HepG2 (cell line): Measurements from ENCODE around the gene SH2D7. TPM values are rescaled to one million over a fixed set of nuclear protein-coding genes. Genes with fewer than 3 reads are reported as not detected.

Experiments used
- ATF1 ChIP-seq: IDR thresholded peaks from 2 replicates; pipeline ENCODE4 v1.6.1; 2016; ENCODE audit warnings: mild to moderate bottlenecking, control low read depth
- ATM ChIP-seq: fragments of 450-650 bp; IDR thresholded peaks from 2 replicates; pipeline ENCODE4 v1.7.1; 2017; ENCODE audit warnings: mild to moderate bottlenecking, borderline replicate concordance
- BRD4 ChIP-seq: sonication (generic); formaldehyde crosslinking; IDR thresholded peaks from 2 replicates; pipeline ENCODE4 v1.4.0; 2020; ENCODE audit warnings: missing genetic modification reagents
- EED ChIP-seq: sonication (generic); formaldehyde crosslinking; IDR thresholded peaks from 2 replicates; pipeline ENCODE4 v1.5.0; 2020; ENCODE audit warnings: mild to moderate bottlenecking, missing genetic modification reagents
- EHMT2 ChIP-seq: fragments of 200-600 bp; sonication (generic); IDR thresholded peaks from 2 replicates; pipeline ENCODE4 v1.7.0; 2017; ENCODE audit warnings: antibody characterized with exemption, low read depth, low read length, borderline replicate concordance
- ERF ChIP-seq: IDR thresholded peaks from 2 replicates; pipeline ENCODE4 v1.6.1; 2018; ENCODE audit warnings: missing biosample characterization, missing genetic modification reagents
- FOXO1 ChIP-seq: sonication (generic); formaldehyde crosslinking; IDR thresholded peaks from 2 replicates; pipeline ENCODE4 v1.4.0; 2020; ENCODE audit warnings: missing genetic modification reagents
- GLI4 ChIP-seq: sonication (generic); formaldehyde crosslinking; IDR thresholded peaks from 2 replicates; pipeline ENCODE4 v1.5.1; 2020; ENCODE audit warnings: missing genetic modification reagents, mild to moderate bottlenecking, moderate library complexity, borderline replicate concordance
- GTF2F1 ChIP-seq: fragments of 150-350 bp; IDR thresholded peaks from 2 replicates; pipeline ENCODE4 v1.6.1; 2014; ENCODE audit warnings: low read length
- PAF1 ChIP-seq: IDR thresholded peaks from 2 replicates; pipeline ENCODE4 v1.6.1; 2016; ENCODE audit warnings: missing genetic modification reagents, missing compliant biosample characterization
- SIN3A ChIP-seq: IDR thresholded peaks from 2 replicates; pipeline ENCODE4 v1.6.1; 2011; ENCODE audit warnings: low read depth, mild to moderate bottlenecking, control low read depth, low read length, borderline replicate concordance
- SNAPC2 ChIP-seq: sonication (generic); formaldehyde crosslinking; IDR thresholded peaks from 2 replicates; pipeline ENCODE4 v1.8.1; 2022; ENCODE audit warnings: mild to moderate bottlenecking, missing genetic modification reagents
- STAT5B ChIP-seq: sonication (generic); formaldehyde crosslinking; IDR thresholded peaks from 2 replicates; pipeline ENCODE4 v1.4.0; 2020; ENCODE audit warnings: missing genetic modification reagents
- THYN1 ChIP-seq: sonication (generic); formaldehyde crosslinking; IDR thresholded peaks from 2 replicates; pipeline ENCODE4 v1.8.1; 2023; ENCODE audit warnings: low read depth, mild to moderate bottlenecking, moderate library complexity, missing genetic modification reagents, borderline replicate concordance
- ZBTB7B ChIP-seq: sonication (generic); formaldehyde crosslinking; IDR thresholded peaks from 2 replicates; pipeline ENCODE4 v1.4.0; 2020; ENCODE audit warnings: missing genetic modification reagents
- ZNF567 ChIP-seq: sonication (generic); formaldehyde crosslinking; IDR thresholded peaks from 2 replicates; pipeline ENCODE4 v1.8.1; 2023; ENCODE audit warnings: mild to moderate bottlenecking, missing genetic modification reagents, borderline replicate concordance
- ZNF746 ChIP-seq: sonication (generic); formaldehyde crosslinking; IDR thresholded peaks from 2 replicates; pipeline ENCODE4 v1.8.0; 2022; ENCODE audit warnings: mild to moderate bottlenecking, missing genetic modification reagents
- polyA plus RNA-seq, 8 experiments: library from polyadenylated mRNA; depleted of rRNA in 3 of 8; stranded (reverse) in 7 of 8; unstranded in 1 of 8; fragments of >200 nt; fragmentation: Illumina TruSeq in 4 of 8; extraction: Trizol in 4 of 8; gene quantifications; 2 replicates each; pipeline versions ENCODE4 v1.2.1 to v1.2.3, GENCODE V29; 2011 to 2016; ENCODE audit warnings: low read depth in 4 of 8, missing spikeins in 1 of 8, mixed read lengths in 1 of 8; ENCODE audit not compliant: insufficient read depth in 1 of 8
- total RNA-seq, 5 experiments: library from RNA; depleted of rRNA; stranded (reverse); fragments of >200 nt; fragmentation: Illumina TruSeq; extraction: Trizol; gene quantifications; 2 replicates each; pipeline ENCODE4 v1.2.3, GENCODE V29; 2016; ENCODE audit warnings: low read depth in 1 of 5
- TF ChIP-seq, protein P1 (sequence below), 2 experiments: IDR thresholded peaks; 2 replicates each; pipeline ENCODE4 v1.6.1; 2011 to 2012; ENCODE audit warnings: low read length in 2 of 2, borderline replicate concordance in 1 of 2, low read depth in 1 of 2, mild to moderate bottlenecking in 1 of 2, moderate library complexity in 1 of 2
- TF ChIP-seq, protein P2 (sequence below): sonication (generic); formaldehyde crosslinking; IDR thresholded peaks from 2 replicates; pipeline ENCODE4 v1.4.0; 2020; ENCODE audit warnings: missing genetic modification reagents
- TF ChIP-seq, protein P3 (sequence below): sonication (generic); formaldehyde crosslinking; IDR thresholded peaks from 2 replicates; pipeline ENCODE4 v1.4.0; 2020; ENCODE audit warnings: missing genetic modification reagents
- TF ChIP-seq, protein P4 (sequence below): sonication (generic); formaldehyde crosslinking; conservative IDR thresholded peaks from 2 replicates; pipeline ENCODE4 v1.4.0; 2020; ENCODE audit warnings: missing genetic modification reagents

Gene SH2D7
- total and polyA plus RNA-seq, 2 of the 13 experiments (the other 11 are each of a cell fraction or from before 2014, with no cell fraction given) = not detected

DNA sequence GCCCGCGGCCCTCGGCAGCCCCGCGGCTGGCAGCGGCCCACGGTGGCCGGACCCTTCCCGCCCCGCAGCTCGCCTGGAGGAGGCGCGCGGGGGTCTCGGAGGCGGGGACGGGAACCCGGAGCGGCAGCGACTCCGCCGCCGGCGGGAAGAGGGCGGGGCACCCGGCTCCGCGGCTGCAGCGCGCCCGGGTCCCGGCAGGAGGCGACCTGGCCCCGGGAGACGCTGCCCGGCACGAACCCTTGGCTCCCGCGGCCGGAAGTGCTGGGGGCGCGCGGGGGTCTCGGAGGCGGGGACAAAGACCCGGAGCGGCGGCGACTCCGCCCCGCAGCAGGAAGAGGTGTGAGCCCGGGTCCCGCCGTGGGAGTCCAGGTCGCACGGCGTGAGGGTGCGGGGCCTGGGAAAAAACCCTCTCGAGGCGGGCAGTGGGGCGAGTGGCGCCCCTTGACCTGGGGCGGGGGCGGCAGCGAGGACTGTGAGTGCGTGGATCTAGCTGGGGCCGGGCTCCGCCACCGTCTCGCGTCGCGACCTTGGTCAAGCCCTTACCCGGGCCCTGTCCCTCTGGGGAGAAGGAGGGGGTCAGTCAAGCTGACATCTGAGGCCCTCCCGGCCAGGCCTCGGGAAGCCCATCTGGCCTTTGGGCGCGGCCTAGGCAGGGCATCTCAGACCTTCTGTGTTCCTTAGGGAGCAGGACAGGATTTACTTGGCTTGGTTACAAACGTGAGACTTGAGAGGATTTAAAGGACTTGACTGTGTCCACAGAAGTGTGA, 39.1 kb downstream of the SH2D7 start, which contains the start of gene CIB2 (continued):
- TF ChIP-seq ATF1 (CRISPR knock-in tag) (no peak), SNAPC2 (CRISPR knock-in tag) (peak; percentile 20; the same call in 1 of the 2 replicates), STAT5B (CRISPR knock-in tag) (no peak), EED (CRISPR knock-in tag) (0 out of 2 replicates have a peak, but pooled peaks have one; percentile 15), GTF2F1 (no peak), FOXO1 (CRISPR knock-in tag) (no peak), ERF (CRISPR knock-in tag) (peak; percentile 41; the same call in 1 of the 2 replicates), ATM (no peak), EHMT2 (no peak), BRD4 (CRISPR knock-in tag) (peak; percentile 74; the same call in 1 of the 2 replicates), ZNF567 (0 out of 2 replicates have a peak, but pooled peaks have one; percentile 24), ZNF746 (CRISPR knock-in tag) (no peak), GLI4 (CRISPR knock-in tag) (peak; percentile 82; the same call in 1 of the 2 replicates), SIN3A (0 out of 2 replicates have a peak, but pooled peaks have one; percentile 1), ZBTB7B (CRISPR knock-in tag) (peak; percentile 98), PAF1 (CRISPR knock-in tag) (no peak), THYN1 (CRISPR knock-in tag) (no peak)
- TF ChIP-seq, protein P1, sequence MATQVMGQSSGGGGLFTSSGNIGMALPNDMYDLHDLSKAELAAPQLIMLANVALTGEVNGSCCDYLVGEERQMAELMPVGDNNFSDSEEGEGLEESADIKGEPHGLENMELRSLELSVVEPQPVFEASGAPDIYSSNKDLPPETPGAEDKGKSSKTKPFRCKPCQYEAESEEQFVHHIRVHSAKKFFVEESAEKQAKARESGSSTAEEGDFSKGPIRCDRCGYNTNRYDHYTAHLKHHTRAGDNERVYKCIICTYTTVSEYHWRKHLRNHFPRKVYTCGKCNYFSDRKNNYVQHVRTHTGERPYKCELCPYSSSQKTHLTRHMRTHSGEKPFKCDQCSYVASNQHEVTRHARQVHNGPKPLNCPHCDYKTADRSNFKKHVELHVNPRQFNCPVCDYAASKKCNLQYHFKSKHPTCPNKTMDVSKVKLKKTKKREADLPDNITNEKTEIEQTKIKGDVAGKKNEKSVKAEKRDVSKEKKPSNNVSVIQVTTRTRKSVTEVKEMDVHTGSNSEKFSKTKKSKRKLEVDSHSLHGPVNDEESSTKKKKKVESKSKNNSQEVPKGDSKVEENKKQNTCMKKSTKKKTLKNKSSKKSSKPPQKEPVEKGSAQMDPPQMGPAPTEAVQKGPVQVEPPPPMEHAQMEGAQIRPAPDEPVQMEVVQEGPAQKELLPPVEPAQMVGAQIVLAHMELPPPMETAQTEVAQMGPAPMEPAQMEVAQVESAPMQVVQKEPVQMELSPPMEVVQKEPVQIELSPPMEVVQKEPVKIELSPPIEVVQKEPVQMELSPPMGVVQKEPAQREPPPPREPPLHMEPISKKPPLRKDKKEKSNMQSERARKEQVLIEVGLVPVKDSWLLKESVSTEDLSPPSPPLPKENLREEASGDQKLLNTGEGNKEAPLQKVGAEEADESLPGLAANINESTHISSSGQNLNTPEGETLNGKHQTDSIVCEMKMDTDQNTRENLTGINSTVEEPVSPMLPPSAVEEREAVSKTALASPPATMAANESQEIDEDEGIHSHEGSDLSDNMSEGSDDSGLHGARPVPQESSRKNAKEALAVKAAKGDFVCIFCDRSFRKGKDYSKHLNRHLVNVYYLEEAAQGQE (IDR thresholded peaks at IDR 0.05; ENCODE audit: borderline replicate concordance in 1 of 2, low read depth in 1 of 2, low read length in 2 of 2) = no peak
- TF ChIP-seq, protein P2, sequence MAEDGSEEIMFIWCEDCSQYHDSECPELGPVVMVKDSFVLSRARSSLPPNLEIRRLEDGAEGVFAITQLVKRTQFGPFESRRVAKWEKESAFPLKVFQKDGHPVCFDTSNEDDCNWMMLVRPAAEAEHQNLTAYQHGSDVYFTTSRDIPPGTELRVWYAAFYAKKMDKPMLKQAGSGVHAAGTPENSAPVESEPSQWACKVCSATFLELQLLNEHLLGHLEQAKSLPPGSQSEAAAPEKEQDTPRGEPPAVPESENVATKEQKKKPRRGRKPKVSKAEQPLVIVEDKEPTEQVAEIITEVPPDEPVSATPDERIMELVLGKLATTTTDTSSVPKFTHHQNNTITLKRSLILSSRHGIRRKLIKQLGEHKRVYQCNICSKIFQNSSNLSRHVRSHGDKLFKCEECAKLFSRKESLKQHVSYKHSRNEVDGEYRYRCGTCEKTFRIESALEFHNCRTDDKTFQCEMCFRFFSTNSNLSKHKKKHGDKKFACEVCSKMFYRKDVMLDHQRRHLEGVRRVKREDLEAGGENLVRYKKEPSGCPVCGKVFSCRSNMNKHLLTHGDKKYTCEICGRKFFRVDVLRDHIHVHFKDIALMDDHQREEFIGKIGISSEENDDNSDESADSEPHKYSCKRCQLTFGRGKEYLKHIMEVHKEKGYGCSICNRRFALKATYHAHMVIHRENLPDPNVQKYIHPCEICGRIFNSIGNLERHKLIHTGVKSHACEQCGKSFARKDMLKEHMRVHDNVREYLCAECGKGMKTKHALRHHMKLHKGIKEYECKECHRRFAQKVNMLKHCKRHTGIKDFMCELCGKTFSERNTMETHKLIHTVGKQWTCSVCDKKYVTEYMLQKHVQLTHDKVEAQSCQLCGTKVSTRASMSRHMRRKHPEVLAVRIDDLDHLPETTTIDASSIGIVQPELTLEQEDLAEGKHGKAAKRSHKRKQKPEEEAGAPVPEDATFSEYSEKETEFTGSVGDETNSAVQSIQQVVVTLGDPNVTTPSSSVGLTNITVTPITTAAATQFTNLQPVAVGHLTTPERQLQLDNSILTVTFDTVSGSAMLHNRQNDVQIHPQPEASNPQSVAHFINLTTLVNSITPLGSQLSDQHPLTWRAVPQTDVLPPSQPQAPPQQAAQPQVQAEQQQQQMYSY (CRISPR knock-in tag) = peak; percentile 91
- TF ChIP-seq, protein P3, sequence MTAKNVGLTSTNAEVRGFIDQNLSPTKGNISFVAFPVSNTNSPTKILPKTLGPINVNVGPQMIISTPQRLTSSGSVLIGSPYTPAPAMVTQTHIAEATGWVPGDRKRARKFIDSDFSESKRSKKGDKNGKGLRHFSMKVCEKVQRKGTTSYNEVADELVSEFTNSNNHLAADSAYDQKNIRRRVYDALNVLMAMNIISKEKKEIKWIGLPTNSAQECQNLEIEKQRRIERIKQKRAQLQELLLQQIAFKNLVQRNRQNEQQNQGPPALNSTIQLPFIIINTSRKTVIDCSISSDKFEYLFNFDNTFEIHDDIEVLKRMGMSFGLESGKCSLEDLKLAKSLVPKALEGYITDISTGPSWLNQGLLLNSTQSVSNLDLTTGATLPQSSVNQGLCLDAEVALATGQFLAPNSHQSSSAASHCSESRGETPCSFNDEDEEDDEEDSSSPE = peak; percentile 48; the same call in 1 of the 2 replicates
- TF ChIP-seq, protein P4, sequence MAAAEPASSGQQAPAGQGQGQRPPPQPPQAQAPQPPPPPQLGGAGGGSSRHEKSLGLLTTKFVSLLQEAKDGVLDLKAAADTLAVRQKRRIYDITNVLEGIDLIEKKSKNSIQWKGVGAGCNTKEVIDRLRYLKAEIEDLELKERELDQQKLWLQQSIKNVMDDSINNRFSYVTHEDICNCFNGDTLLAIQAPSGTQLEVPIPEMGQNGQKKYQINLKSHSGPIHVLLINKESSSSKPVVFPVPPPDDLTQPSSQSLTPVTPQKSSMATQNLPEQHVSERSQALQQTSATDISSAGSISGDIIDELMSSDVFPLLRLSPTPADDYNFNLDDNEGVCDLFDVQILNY = 0 out of 2 replicates have a peak, but pooled peaks have one; percentile 13
